22Rv1 (cell line): ENCODE data around the gene TMEM9.

Source experiments
- H3K27ac ChIP-seq: fragments of 450-650 bp; 2 replicates; pipeline ENCODE4 v1.5.1; 2017
- CTCF ChIP-seq: fragments of 450-650 bp; IDR thresholded peaks from 2 replicates; pipeline ENCODE4 v1.5.1; 2017; ENCODE audit warnings: mild to moderate bottlenecking
- ZFX ChIP-seq: fragments of 450-650 bp; IDR thresholded peaks from 2 replicates; pipeline ENCODE4 v1.6.1; 2017; ENCODE audit warnings: antibody characterized with exemption, borderline replicate concordance

The TMEM9 gene

GRCh38 chr1:201155354-201155753 lies 1.1 kb upstream of the TMEM9 start:
- H3K27ac ChIP-seq, result no peak overlapping the region
- TF ChIP-seq ZFX (no peak), CTCF (no peak)

- TF ChIP-seq ZFX, result no peak
- TF ChIP-seq CTCF, result no peak
- H3K27ac ChIP-seq, result peak overlapping the region; percentile 50
These were observed 543 bp downstream of the TMEM9 start for GRCh38 chr1:201153474-201154388.

- TF ChIP-seq ZFX, result no peak
- peak; percentile 76 for TF ChIP-seq CTCF
- H3K27ac ChIP-seq, result no peak overlapping the region
These were observed 4.9 kb downstream of the TMEM9 start for GRCh38 chr1:201149400-201149799.

GRCh38 chr1:201147396-201148015 lies 6.8 kb downstream of the TMEM9 start:
- no peak overlapping the region for H3K27ac ChIP-seq
- TF ChIP-seq ZFX (no peak), CTCF (no peak)

- TF ChIP-seq ZFX (no peak), CTCF (no peak)
These were observed 7.5 kb downstream of the TMEM9 start for GRCh38 chr1:201146626-201147390.

GRCh38 chr1:201145816-201146215 lies 8.5 kb downstream of the TMEM9 start:
- TF ChIP-seq CTCF, result no peak
- TF ChIP-seq ZFX, result no peak
- no peak overlapping the region for H3K27ac ChIP-seq

More at GRCh38 chr1:201146626-201147390, 7.5 kb downstream of the TMEM9 start:
- no peak overlapping the region for H3K27ac ChIP-seq

GRCh38 chr1:201145132-201145531 lies 9.1 kb downstream of the TMEM9 start:
- no peak overlapping the region for H3K27ac ChIP-seq
- TF ChIP-seq ZFX (no peak), CTCF (no peak)
